ENCODE data around the gene CHCHD6.

Gene CHCHD6

DNA sequence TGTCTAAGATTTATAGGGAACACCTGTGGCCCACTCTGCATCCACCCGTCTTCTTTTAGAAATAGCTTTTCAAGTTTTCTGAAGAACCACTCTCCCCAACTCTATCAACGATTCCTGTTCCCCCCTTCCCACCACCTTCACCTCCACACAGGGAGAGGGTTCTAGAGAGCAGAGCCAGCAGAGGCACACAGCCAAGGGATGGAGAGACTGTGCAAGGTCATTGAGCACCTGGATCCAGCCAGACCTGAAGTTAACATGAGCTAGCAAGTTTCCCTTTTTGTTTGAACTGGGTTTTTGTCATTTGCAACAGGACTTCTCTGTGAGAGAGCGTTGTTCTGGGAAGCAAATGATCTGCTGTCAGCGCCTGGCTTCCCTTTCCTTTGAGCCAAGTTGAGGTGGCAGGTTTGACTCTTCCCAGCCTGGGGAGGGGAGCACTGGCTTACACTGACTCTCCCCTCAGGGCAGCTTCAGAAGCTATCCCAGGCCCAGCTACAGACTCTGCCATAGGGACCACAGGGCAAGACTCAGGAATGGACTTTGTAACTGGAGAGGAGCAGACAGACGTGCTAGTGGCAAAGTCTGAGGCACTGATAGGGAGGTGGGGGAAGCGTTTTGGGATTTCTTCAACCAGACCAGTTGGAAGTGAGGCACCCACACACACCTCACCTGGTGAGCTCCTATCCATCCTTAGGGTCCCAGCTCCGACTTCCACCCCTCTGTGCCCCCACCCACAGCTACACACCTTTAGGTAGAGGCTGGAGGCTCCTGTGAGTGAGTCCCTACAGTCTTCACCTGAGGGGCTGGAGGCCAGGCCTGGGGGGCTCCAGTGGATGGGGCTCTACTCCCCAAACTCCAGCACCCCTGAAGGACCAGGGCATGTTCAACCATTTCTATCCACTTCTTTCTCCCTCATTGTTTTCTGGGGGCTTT lies 259.5 kb downstream of the CHCHD6 start:
- no peak for DNase-seq

DNA sequence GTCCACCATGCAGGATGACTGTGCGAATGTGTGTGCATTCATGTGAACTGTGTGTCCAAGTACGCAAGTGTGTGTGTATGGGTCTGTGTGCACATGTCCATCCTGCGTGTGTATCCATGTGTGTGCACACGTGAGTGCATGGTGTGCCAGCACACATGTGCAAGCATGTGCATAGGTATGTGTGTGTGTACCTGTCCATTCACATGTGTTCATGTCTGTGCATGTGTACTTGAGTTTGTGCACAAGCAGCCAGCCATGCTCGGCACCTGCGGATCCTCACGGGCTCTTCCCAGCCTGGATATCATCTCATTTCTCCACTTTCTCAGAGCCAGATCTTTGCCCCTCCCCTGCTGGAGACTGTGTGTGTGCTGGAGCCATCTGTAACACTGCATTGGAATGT lies 260.2 kb downstream of the CHCHD6 start:
- DNase-seq, result no peak

DNA sequence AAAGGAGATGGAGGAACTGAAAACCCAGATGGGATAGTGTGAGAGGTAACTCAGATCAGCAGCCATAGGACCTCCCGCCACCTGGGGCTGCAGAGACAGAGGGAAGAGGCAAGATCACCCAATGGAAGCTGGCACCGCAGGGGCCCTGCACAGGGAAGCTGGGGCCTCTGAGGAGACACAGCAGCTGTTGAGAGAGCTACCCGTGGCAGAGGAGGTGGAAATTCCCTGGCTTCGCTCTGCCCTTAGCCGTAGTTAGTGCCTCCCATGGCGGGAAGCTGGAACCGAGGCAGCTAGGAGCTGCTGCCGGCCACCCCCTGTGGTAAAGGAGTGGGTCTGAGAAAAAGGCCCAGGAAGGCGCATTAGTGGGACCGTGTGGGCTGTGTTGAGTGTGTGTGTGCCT lies 260.9 kb downstream of the CHCHD6 start:
- no peak for DNase-seq

DNA sequence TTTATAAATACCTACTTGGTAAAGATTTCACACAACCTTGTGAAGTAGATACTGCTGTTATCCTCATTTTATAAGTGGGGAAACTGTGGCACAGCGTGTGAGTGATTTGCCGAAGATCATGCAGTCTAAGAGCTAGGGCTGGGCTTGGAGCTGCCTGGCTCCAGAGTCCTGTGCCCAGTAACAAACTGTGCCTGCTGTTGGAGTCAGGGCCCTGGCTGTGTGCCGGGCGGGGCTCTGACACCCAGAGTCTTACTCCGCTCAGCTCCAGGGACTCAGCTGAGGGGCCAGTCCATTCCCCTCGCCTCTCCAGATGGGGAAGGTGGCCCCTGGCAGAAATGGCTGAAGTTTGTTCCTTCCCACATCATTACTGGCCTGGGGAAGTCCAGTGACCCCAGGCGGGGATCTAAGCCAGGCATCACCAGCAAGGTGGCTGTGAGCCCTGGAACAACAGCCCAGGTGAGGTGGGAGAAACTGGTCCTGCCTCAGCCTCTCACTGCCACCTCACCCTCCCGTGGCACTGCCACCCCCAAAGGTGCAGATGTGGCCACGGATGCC lies 261.6 kb downstream of the CHCHD6 start:
- no peak for DNase-seq

DNA sequence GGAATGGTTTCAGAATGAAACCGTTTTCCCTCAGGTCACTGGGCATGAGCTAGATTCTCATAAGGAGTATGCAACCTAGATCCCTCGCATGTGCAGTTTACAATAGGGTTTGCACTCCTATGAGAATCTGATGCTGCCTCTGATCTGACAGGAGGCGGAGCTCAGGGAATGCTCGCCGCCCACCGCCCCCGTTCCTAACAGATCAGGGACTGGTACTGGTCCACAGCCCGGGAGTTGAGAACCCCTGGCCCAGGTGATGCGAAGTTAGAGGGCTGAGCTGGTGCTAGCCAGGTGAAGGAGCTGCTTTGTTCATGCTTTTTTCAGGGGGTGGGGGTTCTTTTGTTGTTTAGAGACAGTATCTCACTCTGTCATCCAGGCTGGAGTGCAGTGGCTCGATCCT lies 263.3 kb downstream of the CHCHD6 start:
- DNase-seq, result no peak

DNA sequence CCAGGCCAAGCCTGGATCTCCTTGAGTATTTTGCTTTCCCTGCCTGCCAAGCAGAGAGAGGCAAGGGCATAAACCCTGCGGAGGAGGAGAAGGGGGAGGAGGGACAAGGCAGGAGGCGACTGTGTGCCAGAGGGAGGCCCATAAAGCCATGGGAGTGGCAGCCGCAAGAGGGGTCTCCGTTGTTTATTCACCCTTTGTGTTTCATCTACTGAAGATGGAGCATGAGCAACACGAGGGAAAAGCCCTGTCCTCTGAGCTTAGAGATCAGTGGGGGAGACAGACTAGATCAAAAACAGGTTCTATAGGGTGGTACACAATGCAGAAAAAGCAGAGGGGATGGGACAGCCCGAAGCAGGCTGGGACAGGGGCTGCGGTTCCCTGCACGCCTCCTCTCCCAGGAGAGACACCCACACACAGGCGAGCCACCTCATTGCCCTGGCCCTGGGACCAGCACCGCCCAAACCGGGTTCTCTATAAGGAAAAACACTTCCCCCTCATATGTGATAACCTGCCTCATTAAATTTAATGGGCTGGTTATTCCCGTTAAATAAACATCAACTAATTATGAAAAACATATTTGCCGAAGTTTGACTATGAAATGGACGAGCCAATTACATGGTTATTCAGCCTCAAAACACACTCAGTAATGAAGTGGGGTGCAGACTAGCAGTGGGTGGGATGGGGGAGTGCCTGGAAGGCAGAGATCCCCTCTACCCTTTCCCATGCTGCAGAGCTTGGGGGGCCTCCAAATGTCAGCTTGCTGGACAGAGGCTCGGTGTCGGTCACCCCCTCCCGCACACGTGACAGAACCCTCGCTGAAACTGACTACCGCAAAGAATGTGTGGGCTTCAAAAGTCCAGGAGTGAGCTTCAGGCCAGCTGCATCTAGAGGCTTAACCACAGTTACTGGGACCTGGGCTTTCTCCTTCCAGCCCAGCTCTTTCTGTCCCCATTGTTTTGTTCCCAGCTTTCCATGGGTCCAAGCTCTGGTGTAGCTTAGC lies 264.7 kb downstream of the CHCHD6 start:
- DNase-seq, result no peak

DNA sequence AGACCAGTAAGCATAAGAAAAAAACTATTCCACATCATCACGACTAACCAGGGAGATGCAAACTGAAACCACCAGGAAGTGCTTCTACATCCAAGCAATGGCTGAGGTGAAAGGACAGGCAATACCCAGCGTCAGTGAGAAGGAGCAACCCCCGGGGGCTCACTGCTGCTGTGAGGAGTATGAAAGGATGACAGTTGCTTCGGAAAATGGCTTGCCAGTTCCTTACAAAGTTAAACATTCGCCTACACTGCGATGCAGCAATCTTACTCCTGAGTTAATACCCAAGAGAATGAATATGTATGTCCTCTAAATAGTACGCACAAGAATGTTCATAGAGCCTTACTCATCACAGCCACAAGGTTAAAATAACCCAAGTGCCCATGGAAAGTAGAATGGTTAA lies 265.5 kb downstream of the CHCHD6 start:
- no peak for DNase-seq

DNA sequence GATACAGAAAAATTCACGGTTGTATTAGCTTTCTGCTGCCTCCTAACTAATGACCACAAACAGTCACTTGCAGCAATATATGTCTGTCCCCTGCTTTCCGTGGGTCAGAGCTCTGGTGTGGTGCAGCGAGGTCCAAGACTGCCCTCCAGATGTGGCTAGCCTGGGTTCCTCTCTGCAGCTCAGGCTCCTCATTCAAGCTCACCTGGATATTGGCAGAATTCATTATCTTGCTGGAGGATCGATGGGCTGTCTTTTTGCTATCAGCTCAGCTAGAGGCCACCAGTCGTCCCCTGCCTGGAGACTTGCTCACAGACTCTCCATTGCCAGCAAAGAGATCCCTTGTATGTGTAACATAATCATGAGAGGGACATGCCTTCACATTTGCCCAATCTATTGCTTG lies 266.1 kb downstream of the CHCHD6 start:
- DNase-seq, result no peak

DNA sequence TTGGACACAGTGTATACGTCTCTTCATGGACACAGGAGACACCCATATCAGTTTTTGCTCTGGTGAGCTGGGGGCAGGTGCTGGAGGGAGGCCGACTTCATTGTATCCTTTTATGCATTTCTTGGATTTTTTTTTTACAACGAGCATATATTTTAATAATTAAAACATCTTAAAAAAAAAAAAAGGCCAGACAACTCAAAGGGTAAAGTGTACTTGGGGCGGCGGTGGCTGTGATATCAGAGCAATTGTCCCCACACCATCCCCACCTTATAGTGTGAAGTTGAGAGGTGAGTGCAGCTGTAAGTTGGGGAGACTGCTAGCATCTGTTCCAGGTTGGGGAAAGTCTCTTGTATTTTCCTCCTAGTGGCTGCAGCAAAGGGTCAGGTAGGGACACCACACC lies 266.9 kb downstream of the CHCHD6 start:
- DNase-seq, result no peak

DNA sequence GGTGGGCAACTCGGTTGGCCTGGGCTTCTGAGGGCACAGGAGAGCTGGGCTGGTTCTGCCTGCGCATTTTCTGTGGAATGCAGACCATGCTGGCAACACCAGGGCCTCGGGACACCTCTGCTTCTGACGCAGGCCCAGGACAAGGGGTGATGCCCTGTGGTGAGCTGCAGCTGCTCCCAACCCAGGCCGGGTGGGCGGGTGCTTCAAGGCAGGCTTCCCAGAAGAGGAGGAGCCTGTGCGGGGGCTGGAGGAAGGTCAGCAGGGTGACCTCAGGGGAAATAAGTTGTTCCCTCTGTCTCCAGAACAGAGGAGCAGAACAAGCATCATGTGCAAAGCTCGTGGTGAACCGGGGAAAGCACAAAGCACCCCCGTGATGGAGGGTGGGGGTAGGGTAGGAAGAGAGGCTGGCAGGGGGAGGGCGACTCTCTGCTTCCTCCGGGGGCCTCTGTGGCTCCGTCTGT lies 267.9 kb downstream of the CHCHD6 start:
- no peak for DNase-seq

DNA sequence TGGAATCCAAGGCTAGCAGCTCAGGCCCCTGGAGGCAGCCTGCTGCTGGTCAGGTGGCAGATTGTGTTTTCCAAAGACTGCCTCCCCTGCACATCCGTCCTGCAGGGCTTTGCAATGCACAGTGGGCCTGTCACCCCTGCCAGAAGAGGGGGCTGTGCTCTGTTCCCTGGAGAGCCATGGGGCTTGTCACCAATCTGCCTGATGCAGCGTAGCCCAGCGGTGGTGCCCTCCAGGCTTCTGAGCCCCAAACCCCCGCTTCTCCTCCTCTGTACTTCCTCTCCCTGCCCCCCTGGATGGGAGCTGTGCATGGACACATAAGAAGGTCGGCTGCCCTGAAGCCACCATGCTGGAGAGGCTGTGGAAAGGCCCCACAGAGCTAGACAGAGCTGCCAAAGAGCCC lies 268.8 kb downstream of the CHCHD6 start:
- no peak for DNase-seq

DNA sequence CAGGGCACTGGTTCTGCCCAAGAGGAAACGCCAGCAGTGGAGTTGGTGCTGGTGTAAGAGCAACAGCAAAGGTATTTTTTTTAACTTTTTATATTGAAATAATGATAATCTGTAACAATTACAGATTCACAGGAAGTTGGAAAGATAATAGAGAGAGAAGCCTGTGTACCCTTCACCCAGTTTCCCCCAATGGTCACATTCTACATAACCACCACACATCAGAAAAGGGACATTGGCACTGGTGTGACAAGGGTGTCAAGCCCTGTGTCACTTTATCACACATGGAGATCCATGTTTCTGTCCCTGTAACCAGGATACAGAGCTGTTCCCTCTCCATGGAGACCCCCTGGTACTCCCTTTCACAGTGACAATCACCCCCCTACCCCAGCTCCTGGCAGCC lies 269.8 kb downstream of the CHCHD6 start:
- no peak for DNase-seq

DNA sequence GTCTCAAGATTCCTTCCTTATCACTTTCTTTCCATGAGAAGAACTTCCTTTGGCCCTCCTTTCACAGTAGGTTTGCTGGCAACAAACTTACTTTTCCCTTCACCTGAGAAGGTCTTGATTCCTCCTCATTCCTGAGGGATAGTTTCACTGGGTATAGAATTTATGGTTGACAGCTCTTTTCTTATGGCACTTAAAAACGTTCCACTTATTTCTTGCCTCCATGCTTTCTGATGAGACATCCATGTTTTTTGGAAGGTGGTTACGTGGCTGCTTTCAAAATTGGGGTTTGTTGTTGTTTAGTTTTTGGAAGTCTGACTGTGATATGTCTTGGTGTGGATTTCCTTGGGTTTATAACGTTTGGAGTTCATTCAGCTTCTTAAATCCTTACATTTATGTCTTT lies 270.7 kb downstream of the CHCHD6 start:
- no peak for DNase-seq

DNA sequence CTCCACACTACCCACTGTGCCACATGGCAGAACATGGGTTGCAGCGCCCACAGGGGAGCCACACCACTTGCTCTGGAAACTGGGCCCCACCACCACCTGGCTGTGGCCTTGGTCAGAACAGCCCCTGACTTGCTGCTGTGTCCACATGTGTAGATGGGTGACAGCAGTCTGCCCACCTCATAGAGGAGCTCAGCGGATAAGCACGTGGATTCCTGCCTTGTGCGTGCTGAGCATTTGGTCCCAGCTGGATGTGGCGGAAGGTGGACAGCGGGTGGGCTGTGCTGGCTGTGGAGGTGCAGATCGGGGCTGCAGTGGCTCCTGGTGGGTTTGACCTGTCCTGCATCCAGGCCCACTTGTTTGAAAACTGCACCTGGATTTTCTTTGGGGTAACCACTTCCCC lies 272.9 kb downstream of the CHCHD6 start:
- no peak for DNase-seq

DNA sequence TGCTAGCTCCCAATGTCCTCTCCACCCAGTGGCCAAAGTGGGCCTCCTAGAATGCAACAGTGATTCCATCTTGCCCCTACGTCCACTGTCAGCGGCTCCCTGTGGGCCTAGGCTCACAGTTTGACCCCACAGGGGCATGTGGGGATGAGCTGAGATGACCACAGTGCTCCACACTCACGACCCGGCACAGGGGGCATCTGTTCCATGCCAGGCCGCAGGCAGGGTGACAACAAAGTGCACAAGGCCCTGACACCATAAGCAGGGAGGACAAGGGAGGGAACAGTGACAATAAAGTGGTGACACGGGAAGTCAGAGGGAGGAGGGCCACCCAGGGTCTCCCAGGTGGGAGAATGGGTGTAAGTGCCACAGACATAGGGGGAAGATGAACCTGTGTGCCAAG lies 273.8 kb downstream of the CHCHD6 start:
- no peak for DNase-seq

DNA sequence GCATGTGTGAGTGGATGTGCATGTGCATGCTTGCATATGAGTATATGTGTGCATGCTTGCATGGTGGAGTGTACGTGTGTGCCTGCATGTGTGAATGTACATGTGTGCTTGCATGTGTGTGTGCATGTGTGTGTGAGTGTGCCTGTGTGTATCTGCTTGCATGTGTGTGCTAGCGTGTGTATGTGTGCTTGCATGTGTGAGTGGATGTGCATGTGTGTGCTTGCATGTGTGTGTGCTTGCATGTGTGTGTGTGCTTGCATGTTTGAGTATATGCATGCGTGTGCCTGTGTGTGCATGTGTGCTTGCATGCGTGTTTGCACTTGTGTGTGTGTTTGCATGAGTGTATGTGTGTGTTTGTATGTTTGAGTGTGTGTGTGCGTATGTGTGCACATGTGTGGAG lies 274.3 kb downstream of the CHCHD6 start:
- DNase-seq, result no peak

DNA sequence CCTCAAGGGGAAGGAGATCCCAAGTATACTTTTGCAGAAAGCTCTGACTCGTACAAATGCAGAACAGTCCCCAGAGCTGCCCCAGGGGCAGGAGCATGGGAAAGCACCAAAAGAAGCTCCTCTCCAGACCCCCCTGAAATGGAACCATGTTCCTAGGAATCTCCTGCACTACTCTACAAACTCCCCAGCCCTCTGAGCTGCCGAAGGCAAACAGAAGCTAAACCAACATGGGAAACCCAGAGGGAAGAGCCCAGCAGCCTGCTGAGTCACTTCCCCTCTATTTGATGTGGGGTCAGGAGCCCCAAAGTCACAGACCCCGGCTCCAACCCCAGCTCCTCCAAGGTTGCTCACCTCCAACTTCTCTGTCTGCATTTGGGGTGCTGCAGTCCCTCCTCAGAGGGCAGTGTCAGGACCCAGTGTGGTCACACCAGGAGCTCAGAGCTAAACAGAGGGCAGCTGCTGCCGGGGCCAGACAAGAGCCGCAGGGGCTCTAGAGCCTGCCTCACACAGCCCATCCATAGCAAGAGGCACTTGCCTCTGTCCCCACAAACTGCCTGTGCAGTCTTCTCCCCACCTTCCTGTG lies 275.1 kb downstream of the CHCHD6 start:
- DNase-seq, result no peak

DNA sequence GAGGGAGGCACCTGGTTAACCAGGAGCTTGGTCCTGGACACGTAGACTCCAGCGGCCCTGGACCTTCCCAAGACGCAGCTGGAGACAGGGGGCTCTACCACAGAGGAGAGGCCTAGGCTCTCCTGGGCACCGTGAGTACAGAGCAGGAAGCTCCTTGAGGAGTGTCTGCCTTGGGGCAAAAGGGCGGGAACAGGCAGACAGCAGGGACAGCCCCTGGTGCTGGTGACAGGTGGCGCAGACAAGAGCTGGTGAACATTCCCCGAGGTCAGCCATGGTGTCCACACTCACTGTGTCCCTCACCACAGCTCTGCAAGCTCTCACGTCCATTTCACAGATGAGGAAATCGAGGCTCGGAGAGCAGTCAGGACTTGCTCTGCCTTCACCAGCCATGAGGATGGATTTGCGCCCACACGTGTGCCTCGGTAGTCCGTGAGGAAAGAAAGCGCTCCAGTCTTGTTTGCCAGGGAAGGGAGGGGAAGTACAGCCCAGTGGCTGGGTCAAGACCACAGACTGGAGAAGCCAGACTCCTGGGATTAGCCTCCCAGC lies 276.3 kb downstream of the CHCHD6 start:
- no peak for DNase-seq

DNA sequence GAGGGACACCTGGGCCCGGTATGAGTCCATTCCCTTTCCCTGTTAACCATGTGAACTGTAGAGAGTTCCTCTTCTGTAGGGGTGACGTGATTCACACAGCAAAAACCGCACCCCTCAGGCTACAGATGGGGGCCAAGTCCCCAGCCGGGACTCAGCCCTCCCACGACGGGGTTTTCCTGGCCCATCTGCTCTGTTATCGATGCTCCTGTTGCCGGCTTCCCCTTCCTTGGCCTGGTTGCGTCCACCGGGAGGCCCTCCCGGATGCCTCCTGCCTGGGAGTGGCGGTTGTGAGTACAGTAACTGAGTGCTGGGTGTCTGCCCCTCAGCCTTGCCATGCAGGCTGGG lies 278.1 kb downstream of the CHCHD6 start:
- DNase-seq, result no peak

DNA sequence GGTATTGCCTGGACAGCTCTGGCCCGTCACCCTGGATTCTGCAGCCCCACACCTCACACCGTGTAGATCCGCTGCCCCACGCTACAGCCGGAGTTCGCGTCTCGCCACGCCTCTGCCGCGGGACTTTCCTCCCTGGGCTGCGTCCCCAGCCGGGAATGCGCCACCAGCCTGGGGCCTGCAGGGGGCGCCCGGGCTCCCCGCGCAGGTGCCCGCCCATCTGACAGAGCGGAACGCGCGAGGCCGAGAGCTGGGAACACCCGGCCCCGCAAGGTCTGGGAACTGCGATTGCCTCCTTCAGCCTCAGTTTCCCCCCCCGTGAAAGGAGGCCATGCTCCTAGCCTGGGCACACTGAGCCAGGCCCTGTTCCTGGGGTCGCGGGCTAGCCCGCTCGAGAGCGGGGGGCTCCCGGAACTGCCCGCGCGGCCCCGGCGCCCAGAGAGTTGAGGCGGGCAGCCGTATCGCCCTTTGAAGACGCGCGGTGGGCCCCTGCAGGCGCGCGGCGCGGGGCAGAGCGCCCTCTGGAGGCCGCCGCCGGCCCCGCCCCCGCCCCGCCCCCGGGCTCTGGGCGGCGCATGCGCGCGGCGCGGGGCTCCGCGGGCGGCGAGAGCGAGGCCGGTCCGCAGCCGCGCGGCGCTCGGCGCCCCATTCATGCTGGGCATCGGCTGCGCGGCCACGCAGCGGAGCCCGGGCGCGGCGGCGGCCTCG lies 278.6 kb downstream of the CHCHD6 start, which contains the start of gene PLXNA1:
TSS of gene PLXNA1 (plus strand) at position 645 of the 705 bp plus-strand sequence. CDS start 5,479 bp downstream, outside the sequence.
- DNase-seq, result peak in 1 of 2 experiments; percentile 79

DNA sequence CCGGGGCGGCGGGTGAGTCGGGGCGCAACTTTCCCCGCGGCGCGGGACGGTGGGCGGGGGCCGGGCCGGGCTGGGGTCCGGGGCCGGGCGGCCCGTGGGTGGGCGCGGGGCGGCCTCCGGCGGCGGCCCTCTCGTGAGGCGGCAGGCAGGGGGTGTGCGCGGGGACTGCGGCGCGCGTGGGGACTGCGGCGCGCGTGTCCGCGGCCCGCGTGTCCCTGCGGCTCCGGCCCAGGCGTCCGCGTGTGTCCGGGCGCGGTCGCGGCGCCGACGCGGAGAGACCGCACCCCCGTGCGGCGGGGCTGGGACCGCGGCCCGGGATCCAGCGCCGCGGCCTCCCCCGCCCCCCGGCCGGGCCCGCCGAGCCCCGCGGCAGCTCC lies 279.2 kb downstream of the CHCHD6 start:
- DNase-seq, result no peak

Data from NCI-H446 (cell line).